Kidney epithelial cell (primary cell): ENCODE results near the gene VEPH1. TPM values are rescaled to one million over a fixed set of nuclear protein-coding genes. Genes with fewer than 3 reads are reported as not detected.
A peak's percentile ranks its signal among the peaks of the same experiment; 100 is the strongest.

ENCODE experiments used
- DNase-seq: peaks from one replicate; pipeline ENCODE4 v3.0.0-alpha.2; 2010; ENCODE audit warnings: low read depth
- H3K27me3 ChIP-seq: 2 replicates; pipeline ENCODE4 v1.6.0; 2011; ENCODE audit warnings: low read length; ENCODE audit not compliant: control insufficient read depth, insufficient read depth
- H3K36me3 ChIP-seq: 2 replicates; pipeline ENCODE4 v1.5.1; 2011; ENCODE audit warnings: low read length; ENCODE audit not compliant: control insufficient read depth, insufficient read depth
- H3K4me3 ChIP-seq: 2 replicates; pipeline ENCODE4 v1.5.1; 2011; ENCODE audit warnings: low read depth, mild to moderate bottlenecking, control low read depth, low read length
- total RNA-seq: library from RNA; depleted of rRNA; stranded (reverse); fragments of >200 nt; gene quantifications from 2 replicates; pipeline ENCODE4 v1.2.3, GENCODE V29; 2015
- TF ChIP-seq, protein P1 (sequence below): IDR thresholded peaks from 2 replicates; pipeline ENCODE4 v1.5.1; 2011; ENCODE audit warnings: mild to moderate bottlenecking, moderate library complexity, low read length, control low read depth, inconsistent platforms; ENCODE audit not compliant: insufficient read depth, poor library complexity, severe bottlenecking

VEPH1 gene
- total RNA-seq, 1 donor from 2014 or later = 26.0 TPM

DNA sequence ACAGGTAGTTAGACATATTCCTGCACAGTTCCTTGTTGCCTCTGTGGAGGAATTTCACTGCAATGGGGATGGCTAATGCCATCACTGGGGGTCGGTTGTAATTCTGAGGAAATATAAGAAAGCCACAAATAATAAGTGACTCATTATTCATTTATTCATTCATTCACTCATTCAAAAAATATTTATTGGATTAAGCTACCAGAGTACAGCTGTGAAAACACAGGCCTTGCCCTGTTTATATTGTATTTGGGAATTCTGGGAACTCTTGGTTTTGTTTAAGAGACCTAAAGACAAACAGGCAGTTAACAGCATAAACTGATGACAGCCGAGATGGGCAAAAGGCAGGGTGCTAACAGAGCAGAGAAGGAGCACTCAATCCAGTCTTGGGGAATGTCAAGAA is 43.0 kb downstream of the VEPH1 start:
- no peaks in the 10 kb centered on the region for H3K27me3 ChIP-seq
- H3K4me3 ChIP-seq = no peak overlapping the region
- no peaks in the 10 kb centered on the region for H3K36me3 ChIP-seq
- TF ChIP-seq, protein P1, sequence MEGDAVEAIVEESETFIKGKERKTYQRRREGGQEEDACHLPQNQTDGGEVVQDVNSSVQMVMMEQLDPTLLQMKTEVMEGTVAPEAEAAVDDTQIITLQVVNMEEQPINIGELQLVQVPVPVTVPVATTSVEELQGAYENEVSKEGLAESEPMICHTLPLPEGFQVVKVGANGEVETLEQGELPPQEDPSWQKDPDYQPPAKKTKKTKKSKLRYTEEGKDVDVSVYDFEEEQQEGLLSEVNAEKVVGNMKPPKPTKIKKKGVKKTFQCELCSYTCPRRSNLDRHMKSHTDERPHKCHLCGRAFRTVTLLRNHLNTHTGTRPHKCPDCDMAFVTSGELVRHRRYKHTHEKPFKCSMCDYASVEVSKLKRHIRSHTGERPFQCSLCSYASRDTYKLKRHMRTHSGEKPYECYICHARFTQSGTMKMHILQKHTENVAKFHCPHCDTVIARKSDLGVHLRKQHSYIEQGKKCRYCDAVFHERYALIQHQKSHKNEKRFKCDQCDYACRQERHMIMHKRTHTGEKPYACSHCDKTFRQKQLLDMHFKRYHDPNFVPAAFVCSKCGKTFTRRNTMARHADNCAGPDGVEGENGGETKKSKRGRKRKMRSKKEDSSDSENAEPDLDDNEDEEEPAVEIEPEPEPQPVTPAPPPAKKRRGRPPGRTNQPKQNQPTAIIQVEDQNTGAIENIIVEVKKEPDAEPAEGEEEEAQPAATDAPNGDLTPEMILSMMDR = no peak
- no peak for DNase-seq

DNA sequence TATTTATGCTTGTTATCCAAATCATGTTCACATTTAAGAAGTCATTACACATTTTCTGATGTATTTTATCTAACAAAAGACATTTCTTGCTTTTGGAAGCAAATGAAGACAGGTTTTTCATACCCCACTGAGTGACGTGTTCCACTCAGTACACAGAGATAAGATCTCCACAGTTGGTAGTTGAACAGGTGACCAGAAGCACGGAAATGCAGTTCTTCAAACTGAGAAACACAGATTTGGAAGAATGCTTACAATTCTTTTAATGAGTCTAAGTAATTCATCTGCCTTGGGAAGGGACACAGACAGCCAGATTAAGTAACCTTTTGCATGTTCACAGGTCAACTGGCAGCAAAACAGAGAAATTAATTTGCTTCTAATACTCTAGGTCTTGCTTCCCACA is 43.5 kb downstream of the VEPH1 start:
- H3K4me3 ChIP-seq = no peak overlapping the region
- H3K36me3 ChIP-seq = no peaks in the 10 kb centered on the region
- no peak for DNase-seq
- TF ChIP-seq, protein P1 = no peak
- no peaks in the 10 kb centered on the region for H3K27me3 ChIP-seq

DNA sequence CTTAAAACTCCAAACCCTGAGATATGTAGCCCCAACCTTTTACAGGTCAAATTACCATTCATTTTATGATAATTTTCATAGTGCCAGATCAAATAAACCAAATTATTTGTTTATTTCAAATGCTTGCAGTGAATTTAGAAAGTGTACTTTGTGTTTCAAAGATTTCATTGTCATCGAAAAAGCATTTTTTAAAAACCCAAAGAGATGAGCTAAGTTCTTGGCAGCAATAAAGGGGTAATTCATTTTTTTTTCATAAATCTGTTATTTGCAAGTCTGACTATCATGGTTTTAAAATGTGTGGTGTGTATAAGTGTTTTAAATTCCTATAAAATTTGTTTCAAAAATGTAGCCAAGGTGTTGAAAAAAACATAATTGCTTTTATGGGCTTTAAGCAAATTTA is 49.4 kb downstream of the VEPH1 start:
- H3K36me3 ChIP-seq = no peaks in the 10 kb centered on the region
- no peaks in the 10 kb centered on the region for H3K27me3 ChIP-seq
- TF ChIP-seq, protein P1 = no peak
- no peak overlapping the region for H3K4me3 ChIP-seq
- DNase-seq = no peak

DNA sequence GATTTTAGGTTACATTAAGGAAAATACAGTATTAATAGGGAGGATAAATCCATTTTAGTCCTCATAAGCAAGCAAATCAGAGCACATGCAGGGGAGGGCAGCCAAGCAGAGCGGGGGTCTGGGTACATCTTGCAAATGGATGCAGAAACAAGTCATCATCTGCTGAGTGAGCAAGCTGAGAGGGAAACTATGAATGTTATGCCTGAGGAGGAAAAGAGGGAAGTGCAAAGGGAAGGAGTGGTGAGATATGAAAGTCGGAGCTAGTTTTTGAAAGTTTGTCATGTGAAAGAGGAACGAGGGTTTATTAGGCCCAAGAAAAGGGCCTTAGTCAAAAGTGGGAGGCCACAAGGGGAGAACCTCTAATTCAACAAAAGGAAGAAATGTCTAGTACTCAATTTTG is 51.1 kb downstream of the VEPH1 start:
- Histone ChIP-seq H3K36me3 (no peaks in the 10 kb centered on the region), H3K27me3 (no peaks in the 10 kb centered on the region), H3K4me3 (no peak overlapping the region)
- DNase-seq = no peak
- TF ChIP-seq, protein P1 = no peak

DNA sequence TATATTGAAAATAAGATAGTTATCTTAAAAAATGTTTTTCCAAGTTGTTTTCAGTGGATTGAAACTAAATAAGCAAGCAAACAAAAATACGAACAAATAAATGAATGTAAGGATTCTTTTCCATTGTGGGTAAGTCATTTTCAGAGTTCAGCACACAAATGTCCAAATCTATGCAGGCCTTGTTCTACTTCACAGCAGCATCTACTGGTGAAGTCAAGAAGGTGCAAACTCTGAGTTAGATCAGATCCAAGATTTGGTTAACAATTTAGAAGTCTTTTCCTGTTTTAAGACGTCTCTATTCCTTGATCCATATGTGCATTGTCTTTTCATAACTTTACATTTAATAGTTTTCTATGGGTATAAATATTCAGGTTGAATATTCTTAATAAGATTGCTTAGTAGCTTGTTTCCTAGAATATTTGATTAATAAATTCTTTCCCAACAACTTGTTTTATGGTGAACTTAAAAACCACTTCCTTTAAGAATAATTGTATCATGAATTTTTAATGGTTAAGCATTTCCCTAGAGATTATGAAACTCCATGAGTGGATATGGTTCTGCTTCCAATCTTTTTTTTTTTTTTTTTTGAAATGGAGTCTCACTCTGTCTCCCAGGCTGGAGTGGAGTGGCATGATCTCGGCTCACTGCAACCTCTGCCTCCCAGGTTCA is 56.1 kb downstream of the VEPH1 start:
- no peak for DNase-seq
- TF ChIP-seq, protein P1 = peak; percentile 70
- Histone ChIP-seq H3K27me3 (no peaks in the 10 kb centered on the region), H3K36me3 (no peaks in the 10 kb centered on the region), H3K4me3 (no peak overlapping the region)

DNA sequence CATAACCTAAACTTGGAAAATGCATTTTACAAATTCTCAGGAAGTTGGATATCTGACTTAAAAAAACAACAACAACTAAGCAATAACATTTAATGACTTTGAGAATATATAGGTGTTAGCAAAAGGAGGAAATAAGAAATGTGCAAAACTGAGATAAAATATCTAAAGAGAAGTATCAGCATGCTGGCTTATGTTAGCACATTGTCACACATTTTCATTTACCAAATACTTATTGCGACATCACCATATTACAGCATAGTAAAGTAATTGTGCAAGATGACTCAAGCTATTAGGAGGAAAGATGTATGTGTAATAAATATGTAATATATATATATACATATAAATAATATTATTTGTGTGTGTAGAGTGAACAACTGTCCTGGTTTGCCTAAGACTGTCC is 57.4 kb downstream of the VEPH1 start:
- Histone ChIP-seq H3K36me3 (no peaks in the 10 kb centered on the region), H3K27me3 (no peaks in the 10 kb centered on the region), H3K4me3 (no peak overlapping the region)
- DNase-seq = no peak
- TF ChIP-seq, protein P1 = no peak
